ENCODE measurements around the gene NBR1. TPM values are rescaled to one million over a fixed set of nuclear protein-coding genes. Genes with fewer than 3 reads are reported as not detected.
"Not testable (repeated sequence)": the region's sequence is repeated elsewhere in the genome, so short reads cannot be mapped to it uniquely, and the experiment has no call there.

Gene NBR1
- total RNA-seq, 1 donor from 2014 or later: 60.5 TPM

DNA sequence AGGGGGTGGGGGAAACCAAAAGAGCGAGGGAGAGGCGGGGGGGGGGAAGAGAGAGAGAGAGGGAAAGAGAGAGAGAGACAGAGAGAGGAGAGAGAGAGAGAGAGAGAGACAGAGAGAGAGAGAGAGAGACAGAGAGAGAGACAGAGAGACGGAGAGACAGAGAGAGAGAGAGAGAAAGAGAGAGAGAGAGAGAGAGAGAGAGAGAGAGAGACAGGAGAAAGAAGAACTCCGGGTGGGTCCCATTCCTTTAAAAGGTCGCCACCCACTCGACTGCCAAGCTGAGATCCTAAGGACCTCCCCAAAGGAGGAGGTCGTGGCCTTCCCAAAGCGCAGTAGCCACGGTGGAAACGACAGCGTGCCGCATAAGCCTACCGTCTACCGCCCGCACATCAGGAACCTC is 62.2 kb downstream of the NBR1 start:
- not testable (repeated sequence) for DNase-seq (ENCODE audit: low read depth); H3K27me3 ChIP-seq (ENCODE audit: control insufficient read depth, insufficient read depth, low read length); H3K4me3 ChIP-seq (ENCODE audit: low read depth, low read length); H3K36me3 ChIP-seq (ENCODE audit: control insufficient read depth, insufficient read depth, low read length)

DNA sequence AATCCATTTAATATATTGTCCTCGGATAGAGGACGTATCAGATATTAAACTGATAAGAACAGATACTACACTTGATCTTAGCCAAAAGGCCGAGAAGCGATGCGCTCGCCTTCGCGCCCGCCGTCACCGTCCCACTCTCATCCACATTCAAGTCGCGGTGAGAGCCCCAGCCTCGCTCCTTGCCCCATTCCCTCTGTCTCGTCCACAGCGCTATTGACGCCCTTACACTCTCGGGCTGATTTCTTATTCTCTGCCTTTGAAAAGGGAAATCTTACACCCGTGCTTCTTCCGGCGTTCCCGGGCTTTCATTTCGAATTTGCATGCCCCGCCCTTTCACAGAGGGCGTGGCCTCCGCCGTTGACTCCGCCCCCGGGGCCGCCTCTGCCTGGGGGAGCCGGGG is 62.9 kb downstream of the NBR1 start, which contains the start of gene RNU2-1:
TSS of gene RNU2-1 (minus strand) at position 101 of the 400 bp plus-strand sequence.
- H3K27me3 ChIP-seq (ENCODE audit: control insufficient read depth, insufficient read depth, low read length); H3K4me3 ChIP-seq (ENCODE audit: low read depth, low read length); H3K36me3 ChIP-seq (ENCODE audit: control insufficient read depth, insufficient read depth, low read length); DNase-seq (ENCODE audit: low read depth): not testable (repeated sequence)

DNA sequence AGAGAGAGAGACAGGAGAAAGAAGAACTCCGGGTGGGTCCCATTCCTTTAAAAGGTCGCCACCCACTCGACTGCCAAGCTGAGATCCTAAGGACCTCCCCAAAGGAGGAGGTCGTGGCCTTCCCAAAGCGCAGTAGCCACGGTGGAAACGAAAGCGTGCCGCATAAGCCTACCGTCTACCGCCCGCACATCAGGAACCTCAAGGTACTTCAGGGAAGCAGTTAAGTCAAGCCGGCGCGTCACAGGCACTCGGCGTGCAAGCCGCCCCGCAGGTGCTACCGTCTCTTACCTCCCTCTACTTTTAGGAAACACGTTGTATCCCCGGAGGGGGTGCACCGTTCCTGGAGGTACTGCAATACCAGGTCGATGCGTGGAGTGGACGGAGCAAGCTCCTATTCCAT is 68.6 kb downstream of the NBR1 start:
- H3K27me3 ChIP-seq (ENCODE audit: control insufficient read depth, insufficient read depth, low read length); H3K4me3 ChIP-seq (ENCODE audit: low read depth, low read length); DNase-seq (ENCODE audit: low read depth); H3K36me3 ChIP-seq (ENCODE audit: control insufficient read depth, insufficient read depth, low read length): not testable (repeated sequence)

DNA sequence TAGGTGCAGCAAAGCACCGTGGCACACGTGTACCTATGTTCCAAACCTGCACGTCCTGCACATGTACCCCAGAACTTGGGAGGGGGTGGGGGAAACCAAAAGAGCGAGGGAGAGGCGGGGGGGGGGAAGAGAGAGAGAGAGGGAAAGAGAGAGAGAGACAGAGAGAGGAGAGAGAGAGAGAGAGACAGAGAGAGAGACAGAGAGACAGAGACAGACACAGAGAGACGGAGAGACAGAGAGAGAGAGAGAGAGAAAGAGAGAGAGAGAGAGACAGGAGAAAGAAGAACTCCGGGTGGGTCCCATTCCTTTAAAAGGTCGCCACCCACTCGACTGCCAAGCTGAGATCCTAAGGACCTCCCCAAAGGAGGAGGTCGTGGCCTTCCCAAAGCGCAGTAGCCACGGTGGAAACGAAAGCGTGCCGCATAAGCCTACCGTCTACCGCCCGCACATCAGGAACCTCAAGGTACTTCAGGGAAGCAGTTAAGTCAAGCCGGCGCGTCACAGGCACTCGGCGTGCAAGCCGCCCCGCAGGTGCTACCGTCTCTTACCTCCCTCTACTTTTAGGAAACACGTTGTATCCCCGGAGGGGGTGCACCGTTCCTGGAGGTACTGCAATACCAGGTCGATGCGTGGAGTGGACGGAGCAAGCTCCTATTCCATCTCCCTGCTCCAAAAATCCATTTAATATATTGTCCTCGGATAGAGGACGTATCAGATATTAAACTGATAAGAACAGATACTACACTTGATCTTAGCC is 69.8 kb downstream of the NBR1 start:
- not testable (repeated sequence) for H3K36me3 ChIP-seq (ENCODE audit: control insufficient read depth, insufficient read depth, low read length); DNase-seq (ENCODE audit: low read depth); H3K27me3 ChIP-seq (ENCODE audit: control insufficient read depth, insufficient read depth, low read length); H3K4me3 ChIP-seq (ENCODE audit: low read depth, low read length)

DNA sequence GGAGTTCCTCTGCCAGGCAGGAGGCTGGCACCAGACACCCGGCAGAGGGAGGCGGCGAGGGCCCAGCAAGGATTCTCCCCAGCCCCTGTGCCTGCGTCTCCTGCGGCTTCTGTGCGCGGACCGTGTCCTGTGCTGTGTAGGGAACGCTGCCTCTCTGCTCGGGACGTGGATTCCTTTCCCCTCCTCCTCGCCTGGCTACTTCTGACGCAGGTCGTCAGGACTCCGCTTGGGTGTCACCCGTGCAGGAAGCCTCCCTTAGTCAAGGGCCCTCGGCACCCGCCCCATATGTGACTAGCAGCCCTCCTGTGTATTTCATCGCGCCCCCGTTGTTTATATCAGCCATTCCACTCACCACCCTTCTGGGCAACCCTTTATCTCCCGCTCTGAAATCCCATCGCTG is 75.4 kb downstream of the NBR1 start:
- H3K27me3 ChIP-seq (ENCODE audit: control insufficient read depth, insufficient read depth, low read length); DNase-seq (ENCODE audit: low read depth): not testable (repeated sequence)

More for the DNA sequence above, 75.4 kb downstream of the NBR1 start:
- not testable (repeated sequence) for H3K4me3 ChIP-seq (ENCODE audit: low read depth, low read length); H3K36me3 ChIP-seq (ENCODE audit: control insufficient read depth, insufficient read depth, low read length)

Other genes starting within 250 kb of the NBR1 start
- gene AARSD1, start 206.8 kb upstream of the NBR1 start, total RNA-seq: 33.6 and 40.0 TPM in 2 replicates
- 1.2 and 1.6 TPM in 2 replicates for gene PTGES3L, start 191.1 kb upstream of the NBR1 start, total RNA-seq
- gene RUNDC1, start 190.6 kb upstream of the NBR1 start, total RNA-seq: 13.2 and 20.1 TPM in 2 replicates
- 1,478 and 1,940 TPM in 2 replicates for gene RPL27, start 172.8 kb upstream of the NBR1 start, total RNA-seq
- 9.7 and 11.5 TPM in 2 replicates for gene IFI35, start 164.4 kb upstream of the NBR1 start, total RNA-seq
- gene VAT1, start 148.8 kb upstream of the NBR1 start, total RNA-seq: 398 and 429 TPM in 2 replicates
- gene RND2, start 146.0 kb upstream of the NBR1 start, total RNA-seq: 0.63 and 0.96 TPM in 2 replicates
- gene BRCA1, start 45.9 kb upstream of the NBR1 start, total RNA-seq: 9.3 and 11.4 TPM in 2 replicates
- gene TMEM106A, start 40.7 kb downstream of the NBR1 start, total RNA-seq: 4.0 and 5.6 TPM in 2 replicates
- gene CCDC200, start 57.4 kb downstream of the NBR1 start, total RNA-seq: not detected in 2 replicates
- not detected in 2 replicates for gene RNU2-1, start 62.8 kb downstream of the NBR1 start, total RNA-seq
- 1.5 and 1.8 TPM in 2 replicates for gene ARL4D, start 227.8 kb downstream of the NBR1 start, total RNA-seq